Measurements from ENCODE around the gene CRABP2.

DNA sequence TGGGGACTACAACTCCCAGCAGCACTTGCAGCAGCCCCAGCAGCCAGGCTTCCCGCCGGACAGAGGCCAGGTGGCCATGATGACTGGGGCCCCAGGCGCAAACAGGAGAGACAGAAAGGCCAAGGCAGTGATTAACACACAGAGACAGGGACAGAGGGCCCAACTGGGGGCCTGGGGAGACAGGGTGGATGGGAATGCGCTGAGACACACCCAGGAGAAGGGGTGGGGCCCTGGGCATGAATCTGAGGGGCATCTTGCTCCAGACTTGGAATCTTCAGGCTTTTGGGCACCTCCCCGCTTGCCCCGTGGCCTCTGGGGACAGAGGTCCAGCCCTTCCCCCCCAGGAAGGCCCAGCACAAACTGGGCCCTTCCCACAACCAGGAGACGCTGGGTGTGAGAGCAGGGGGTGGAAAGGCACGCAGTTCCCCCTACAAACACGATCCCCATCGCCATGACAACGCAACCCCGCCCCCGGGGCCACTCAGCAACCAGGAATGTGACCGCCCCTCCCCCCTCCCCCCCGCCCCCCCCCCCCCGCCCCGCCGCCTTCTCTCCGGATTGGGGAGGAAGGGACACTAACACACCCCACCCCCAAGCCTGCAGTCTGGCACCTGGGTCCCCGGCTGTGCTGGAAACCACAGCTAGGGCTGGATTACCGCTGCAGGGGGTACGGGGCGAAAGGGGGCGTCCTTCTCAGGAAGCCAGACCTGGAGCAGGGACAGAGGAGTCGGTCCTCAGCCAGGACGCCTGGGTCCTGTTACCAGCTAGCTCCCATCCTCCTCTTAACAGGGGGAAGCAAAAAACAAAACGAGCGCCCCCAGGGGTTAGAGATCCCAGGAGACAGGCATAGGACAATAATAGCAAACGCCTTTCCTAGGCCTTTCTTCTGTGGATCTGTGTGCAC is 41.6 kb upstream of the CRABP2 start:
- TF ChIP-seq, protein P1, sequence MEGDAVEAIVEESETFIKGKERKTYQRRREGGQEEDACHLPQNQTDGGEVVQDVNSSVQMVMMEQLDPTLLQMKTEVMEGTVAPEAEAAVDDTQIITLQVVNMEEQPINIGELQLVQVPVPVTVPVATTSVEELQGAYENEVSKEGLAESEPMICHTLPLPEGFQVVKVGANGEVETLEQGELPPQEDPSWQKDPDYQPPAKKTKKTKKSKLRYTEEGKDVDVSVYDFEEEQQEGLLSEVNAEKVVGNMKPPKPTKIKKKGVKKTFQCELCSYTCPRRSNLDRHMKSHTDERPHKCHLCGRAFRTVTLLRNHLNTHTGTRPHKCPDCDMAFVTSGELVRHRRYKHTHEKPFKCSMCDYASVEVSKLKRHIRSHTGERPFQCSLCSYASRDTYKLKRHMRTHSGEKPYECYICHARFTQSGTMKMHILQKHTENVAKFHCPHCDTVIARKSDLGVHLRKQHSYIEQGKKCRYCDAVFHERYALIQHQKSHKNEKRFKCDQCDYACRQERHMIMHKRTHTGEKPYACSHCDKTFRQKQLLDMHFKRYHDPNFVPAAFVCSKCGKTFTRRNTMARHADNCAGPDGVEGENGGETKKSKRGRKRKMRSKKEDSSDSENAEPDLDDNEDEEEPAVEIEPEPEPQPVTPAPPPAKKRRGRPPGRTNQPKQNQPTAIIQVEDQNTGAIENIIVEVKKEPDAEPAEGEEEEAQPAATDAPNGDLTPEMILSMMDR (IDR thresholded peaks at IDR 0.05 in 8 of 11, conservative IDR thresholded peaks at IDR 0.05 in 3 of 11), result no peak
- TF ChIP-seq POLR2AphosphoS5 (IDR thresholded peaks at IDR 0.05) (peak; percentile 63 to 67 (median 65)), POLR2A (IDR thresholded peaks at IDR 0.05) (no peak)
